H9 (cell line): ENCODE measurements around the gene PTTG1. TPM values are rescaled to one million over a fixed set of nuclear protein-coding genes. Genes with fewer than 3 reads are reported as not detected.

Experiments
- DNase-seq: peaks from one replicate; pipeline ENCODE4 v3.0.0-alpha.2; 2017
- H2AFZ ChIP-seq: one replicate; pipeline ENCODE4 v1.6.1; 2013; ENCODE audit warnings: mild to moderate bottlenecking, low read length, control low read depth, moderate library complexity
- H2AK5ac ChIP-seq: 2 replicates; pipeline ENCODE4 v1.6.1; 2013; ENCODE audit warnings: low read length, control low read depth, mixed read lengths; ENCODE audit not compliant: insufficient read length
- H2BK120ac ChIP-seq: one replicate; pipeline ENCODE4 v1.6.1; 2013; ENCODE audit warnings: low read depth, mild to moderate bottlenecking, low read length, control low read depth, inconsistent platforms; ENCODE audit not compliant: poor library complexity, severe bottlenecking
- H2BK12ac ChIP-seq: 2 replicates; pipeline ENCODE4 v1.6.1; 2013; ENCODE audit warnings: low read length, control low read depth, mixed read lengths, low read depth; ENCODE audit not compliant: insufficient read length
- H2BK15ac ChIP-seq: 2 replicates; pipeline ENCODE4 v1.6.1; 2013; ENCODE audit warnings: low read depth, low read length, control low read depth
- H2BK20ac ChIP-seq: one replicate; pipeline ENCODE4 v1.6.1; 2013; ENCODE audit warnings: low read depth, mild to moderate bottlenecking, low read length, control low read depth, inconsistent platforms; ENCODE audit not compliant: poor library complexity, severe bottlenecking
- H2BK5ac ChIP-seq: 2 replicates; pipeline ENCODE4 v1.6.1; 2013; ENCODE audit warnings: low read length, control low read depth, mixed read lengths; ENCODE audit not compliant: insufficient read length
- H3K14ac ChIP-seq: 2 replicates; pipeline ENCODE4 v1.6.1; 2013; ENCODE audit warnings: low read length, control low read depth; ENCODE audit not compliant: insufficient read depth
- H3K18ac ChIP-seq: 2 replicates; pipeline ENCODE4 v1.6.1; 2013; ENCODE audit warnings: low read depth, mild to moderate bottlenecking, mixed read lengths, low read length, control low read depth; ENCODE audit not compliant: insufficient read length
- H3K23ac ChIP-seq: 2 replicates; pipeline ENCODE4 v1.6.1; 2013; ENCODE audit warnings: low read length, control low read depth, mixed read lengths, low read depth; ENCODE audit not compliant: insufficient read length
- H3K23me2 ChIP-seq: 2 replicates; pipeline ENCODE4 v1.6.1; 2013; ENCODE audit warnings: low read depth, mild to moderate bottlenecking, mixed read lengths, low read length, control low read depth; ENCODE audit not compliant: insufficient read length, poor library complexity, severe bottlenecking
- H3K27ac ChIP-seq: 2 replicates; pipeline ENCODE4 v1.5.1; 2013; ENCODE audit warnings: low read length, control low read depth, mixed read lengths, low read depth; ENCODE audit not compliant: insufficient read length
- H3K27me3 ChIP-seq: 2 replicates; pipeline ENCODE4 v1.6.1; 2013; ENCODE audit warnings: low read length, control low read depth, inconsistent platforms; ENCODE audit not compliant: insufficient read depth
- H3K4ac ChIP-seq: 2 replicates; pipeline ENCODE4 v1.6.1; 2013; ENCODE audit warnings: low read depth, mild to moderate bottlenecking, control low read depth, inconsistent platforms, low read length, moderate library complexity
- H3K4me1 ChIP-seq: 2 replicates; pipeline ENCODE4 v1.6.1; 2013; ENCODE audit warnings: low read length, control low read depth, inconsistent platforms; ENCODE audit not compliant: insufficient read depth
- H3K4me2 ChIP-seq: 2 replicates; pipeline ENCODE4 v1.6.1; 2013; ENCODE audit warnings: low read length, control low read depth, mixed read lengths; ENCODE audit not compliant: insufficient read length, insufficient read depth
- H3K56ac ChIP-seq: 2 replicates; pipeline ENCODE4 v1.6.1; 2013; ENCODE audit warnings: low read depth, mild to moderate bottlenecking, mixed read lengths, low read length, control low read depth; ENCODE audit not compliant: insufficient read length
- H3K79me1 ChIP-seq: 2 replicates; pipeline ENCODE4 v1.6.1; 2013; ENCODE audit warnings: low read depth, mild to moderate bottlenecking, moderate library complexity, low read length, control low read depth, inconsistent platforms; ENCODE audit not compliant: insufficient read depth, poor library complexity, severe bottlenecking
- H3K79me2 ChIP-seq: 2 replicates; pipeline ENCODE4 v1.6.1; 2013; ENCODE audit warnings: low read length, control low read depth, inconsistent platforms; ENCODE audit not compliant: insufficient read depth
- H3K9ac ChIP-seq: 2 replicates; pipeline ENCODE4 v1.6.1; 2013; ENCODE audit warnings: low read length, control low read depth, mixed read lengths; ENCODE audit not compliant: insufficient read length; ENCODE audit errors: extremely low read depth
- H3K9me3 ChIP-seq: one replicate; pipeline ENCODE4 v1.6.1; 2013; ENCODE audit warnings: low read depth, low read length, inconsistent platforms; ENCODE audit not compliant: control insufficient read depth
- H3T11ph ChIP-seq: one replicate; pipeline ENCODE4 v1.6.1; 2013; ENCODE audit warnings: mild to moderate bottlenecking, low read length, control low read depth, inconsistent platforms
- H4K20me1 ChIP-seq: one replicate; pipeline ENCODE4 v1.6.1; 2013; ENCODE audit not compliant: control insufficient read depth, insufficient read length, insufficient read depth
- H4K5ac ChIP-seq: 2 replicates; pipeline ENCODE4 v1.6.1; 2013; ENCODE audit warnings: low read depth, mild to moderate bottlenecking, mixed read lengths, low read length, control low read depth; ENCODE audit not compliant: insufficient read length
- H4K8ac ChIP-seq: replicated peaks from 2 replicates; pipeline ENCODE4 v1.6.1; 2013; ENCODE audit warnings: low read length, control low read depth, mixed read lengths, low read depth; ENCODE audit not compliant: insufficient read length
- H4K91ac ChIP-seq: 2 replicates; pipeline ENCODE4 v1.6.1; 2013; ENCODE audit warnings: low read depth, mild to moderate bottlenecking, moderate library complexity, mixed read lengths, low read length, control low read depth; ENCODE audit not compliant: insufficient read length
- H3K27ac Mint-ChIP-seq, 3 experiments: 2 replicates in 2 of 3; 3 replicates in 1 of 3; pipeline ENCODE4 v1.8.0; 2020 to 2021; ENCODE audit warnings: mixed read lengths in 3 of 3, mild to moderate bottlenecking in 1 of 3, moderate library complexity in 1 of 3
- H3K27me3 Mint-ChIP-seq: 2 replicates; pipeline ENCODE4 v1.8.0; 2021; ENCODE audit warnings: low read depth, mild to moderate bottlenecking, moderate library complexity, mixed read lengths
- H3K36me3 Mint-ChIP-seq, 3 experiments: 2 replicates in 2 of 3; 3 replicates in 1 of 3; pipeline ENCODE4 v1.8.0; 2020 to 2021; ENCODE audit warnings: low read depth in 3 of 3, mixed read lengths in 3 of 3; ENCODE audit not compliant: insufficient read depth in 1 of 3
- H3K4me1 Mint-ChIP-seq, 2 experiments: 2 replicates each; pipeline ENCODE4 v1.8.0; 2020; ENCODE audit warnings: mixed read lengths in 2 of 2
- H3K4me3 Mint-ChIP-seq, 2 experiments: 2 replicates in 1 of 2; 3 replicates in 1 of 2; pipeline ENCODE4 v1.8.0; 2020 to 2021; ENCODE audit warnings: mild to moderate bottlenecking in 2 of 2, mixed read lengths in 2 of 2, moderate library complexity in 1 of 2
- H3K9me3 Mint-ChIP-seq, 2 experiments: 2 replicates in 1 of 2; 3 replicates in 1 of 2; pipeline ENCODE4 v1.8.0; 2020; ENCODE audit warnings: mild to moderate bottlenecking in 2 of 2, mixed read lengths in 2 of 2, moderate library complexity in 1 of 2
- WGBS: extraction: QIAGEN DNeasy Blood & Tissue Kit; methylation state at CpG from one replicate; pipeline ENCODE4 v1.1.7; 2013; ENCODE audit warnings: missing lambda C conversion rate, low lambda C conversion rate, mixed read lengths; ENCODE audit not compliant: insufficient read length; ENCODE audit errors: extremely low coverage; 5-methylcytosine and 5-hydroxymethylcytosine counted together
- total RNA-seq: library from RNA; stranded (reverse); gene quantifications from 2 replicates; pipeline ENCODE4 v1.2.1, GENCODE V29; 2021
- TF ChIP-seq, protein P1 (sequence below): fragments of 200-600 bp; sonication (generic); conservative IDR thresholded peaks from 3 replicates; pipeline ENCODE4 v1.8.0; 2021; ENCODE audit warnings: antibody characterized with exemption, mild to moderate bottlenecking

The PTTG1 gene
- total RNA-seq, 1 experiment from 2014 or later: 279 TPM

DNA sequence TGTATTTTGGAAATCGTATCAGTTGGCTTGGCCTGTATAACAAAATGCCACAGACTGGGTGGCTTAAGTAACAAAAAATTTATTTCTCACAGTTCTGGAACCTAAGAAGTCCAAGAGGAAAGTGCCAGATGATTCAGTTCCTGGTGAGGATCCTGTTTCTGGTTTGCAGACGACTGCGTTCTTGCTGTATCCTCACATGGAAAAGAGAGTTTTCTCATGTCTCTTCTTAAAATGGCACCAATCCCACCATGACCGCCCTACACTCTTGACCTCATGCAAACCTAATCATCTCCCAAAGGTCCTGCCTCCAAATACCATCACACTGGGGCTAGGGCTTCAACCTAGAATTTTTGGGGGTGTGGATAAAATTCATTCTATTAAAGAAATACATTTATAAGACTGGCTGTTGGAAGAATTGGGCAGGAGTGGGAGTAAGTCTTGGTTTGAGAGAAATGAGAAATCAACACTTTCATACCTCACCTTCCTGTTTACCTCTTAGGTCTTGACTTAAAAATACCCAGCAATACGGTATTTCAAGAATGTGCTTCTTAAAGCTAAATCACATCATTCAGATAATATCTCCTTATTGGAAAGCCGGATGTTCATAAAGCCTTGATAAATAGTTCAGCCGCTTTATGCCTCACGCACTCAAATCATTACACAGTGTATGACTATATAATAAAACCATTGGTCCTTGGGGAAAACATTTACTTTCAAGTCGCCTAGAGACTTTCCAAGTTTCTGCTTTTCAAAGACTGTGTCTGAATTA is 28.7 kb downstream of the PTTG1 start:
- no peak overlapping the region for H3K18ac ChIP-seq
- no peaks in the 10 kb centered on the region for H3K27me3 ChIP-seq
- no peak overlapping the region for H2BK12ac ChIP-seq
- no peak overlapping the region for H3K27ac Mint-ChIP-seq
- H3K4me1 Mint-ChIP-seq: no peaks in the 10 kb centered on the region
- no CpG with 5 or more reads among the region's 9 CpGs for WGBS
- H2BK20ac ChIP-seq: no peak overlapping the region
- H3K9me3 ChIP-seq: no peaks in the 10 kb centered on the region
- no peak overlapping the region for H2AFZ ChIP-seq
- H3K9me3 Mint-ChIP-seq: peaks cover 2 to 6% of the 10 kb centered on the region in 2 experiments; a peak in 4 of 5 replicates
- H3K4me2 ChIP-seq: no peak overlapping the region
- no peak overlapping the region for H3K23ac ChIP-seq
- no peak overlapping the region for H3T11ph ChIP-seq
- H4K91ac ChIP-seq: no peak overlapping the region
- H3K79me1 ChIP-seq: no peaks in the 10 kb centered on the region
- no peak overlapping the region for H3K4me3 Mint-ChIP-seq
- H3K14ac ChIP-seq: no peak overlapping the region
- no peak overlapping the region for H3K4ac ChIP-seq
- no peak overlapping the region for H3K9ac ChIP-seq
- no peak overlapping the region for H2BK15ac ChIP-seq
- TF ChIP-seq, protein P1, sequence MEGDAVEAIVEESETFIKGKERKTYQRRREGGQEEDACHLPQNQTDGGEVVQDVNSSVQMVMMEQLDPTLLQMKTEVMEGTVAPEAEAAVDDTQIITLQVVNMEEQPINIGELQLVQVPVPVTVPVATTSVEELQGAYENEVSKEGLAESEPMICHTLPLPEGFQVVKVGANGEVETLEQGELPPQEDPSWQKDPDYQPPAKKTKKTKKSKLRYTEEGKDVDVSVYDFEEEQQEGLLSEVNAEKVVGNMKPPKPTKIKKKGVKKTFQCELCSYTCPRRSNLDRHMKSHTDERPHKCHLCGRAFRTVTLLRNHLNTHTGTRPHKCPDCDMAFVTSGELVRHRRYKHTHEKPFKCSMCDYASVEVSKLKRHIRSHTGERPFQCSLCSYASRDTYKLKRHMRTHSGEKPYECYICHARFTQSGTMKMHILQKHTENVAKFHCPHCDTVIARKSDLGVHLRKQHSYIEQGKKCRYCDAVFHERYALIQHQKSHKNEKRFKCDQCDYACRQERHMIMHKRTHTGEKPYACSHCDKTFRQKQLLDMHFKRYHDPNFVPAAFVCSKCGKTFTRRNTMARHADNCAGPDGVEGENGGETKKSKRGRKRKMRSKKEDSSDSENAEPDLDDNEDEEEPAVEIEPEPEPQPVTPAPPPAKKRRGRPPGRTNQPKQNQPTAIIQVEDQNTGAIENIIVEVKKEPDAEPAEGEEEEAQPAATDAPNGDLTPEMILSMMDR: no peak
- no peak overlapping the region for H3K27ac ChIP-seq
- H4K5ac ChIP-seq: no peak overlapping the region
- H3K56ac ChIP-seq: no peak overlapping the region
- no peak overlapping the region for H4K8ac ChIP-seq
- no peak overlapping the region for H2BK120ac ChIP-seq
- H3K79me2 ChIP-seq: no peaks in the 10 kb centered on the region
- no peaks in the 10 kb centered on the region for H3K4me1 ChIP-seq
- H3K23me2 ChIP-seq: no peaks in the 10 kb centered on the region
- peaks cover 0 to 4% (median 0%) of the 10 kb centered on the region in 3 experiments; a peak in 3 of 7 replicates for H3K36me3 Mint-ChIP-seq
- H2AK5ac ChIP-seq: no peak overlapping the region
- peaks cover 2% of the 10 kb centered on the region; the same call in 1 of the 2 replicates for H3K27me3 Mint-ChIP-seq
- DNase-seq: no peak
- H4K20me1 ChIP-seq: no peaks in the 10 kb centered on the region
- H2BK5ac ChIP-seq: no peak overlapping the region
